Breast epithelium (tissue), 4 donors: ENCODE results near the gene NRROS. TPM values are rescaled to one million over a fixed set of nuclear protein-coding genes. Genes with fewer than 3 reads are reported as not detected.

ENCODE experiments used
- DNase-seq, 2 donors: peaks; one replicate each; pipeline ENCODE4 v3.0.0-alpha.2; 2019; ENCODE audit warnings: low spot score in 2 of 2
- H3K27ac ChIP-seq, 2 donors: fragments of 200-600 bp; sonication (generic) in 1 of 2; one replicate each; pipeline ENCODE4 v1.5.1; 2016 to 2019; ENCODE audit warnings: mild to moderate bottlenecking in 1 of 2
- H3K27me3 ChIP-seq, 2 donors: fragments of 200-600 bp; sonication (generic) in 1 of 2; one replicate each; pipeline versions ENCODE4 v1.5.1 to v1.6.0; 2017 to 2019; ENCODE audit warnings: control low read depth in 1 of 2, mild to moderate bottlenecking in 1 of 2
- H3K36me3 ChIP-seq: fragments of 200-600 bp; one replicate; pipeline ENCODE4 v1.5.1; 2019
- H3K4me1 ChIP-seq, 2 donors: fragments of 200-600 bp; sonication (generic); one replicate each; pipeline ENCODE4 v1.5.1; 2016 to 2019; ENCODE audit warnings: control low read depth in 1 of 2
- H3K4me3 ChIP-seq, 3 donors: fragments of 200-600 bp; sonication (generic); 1 replicate in 2 of 3; 2 replicates in 1 of 3; pipeline ENCODE4 v1.5.1; 2016 to 2019; ENCODE audit warnings: mild to moderate bottlenecking in 3 of 3, moderate library complexity in 2 of 3
- H3K9me3 ChIP-seq, 2 donors: fragments of 200-600 bp; sonication (generic) in 1 of 2; one replicate each; pipeline ENCODE4 v1.5.1; 2016 to 2019; ENCODE audit warnings: control low read depth in 1 of 2
- POLR2A ChIP-seq: fragments of 450-650 bp; IDR thresholded peaks from one replicate; pipeline ENCODE4 v1.6.1; 2016; ENCODE audit warnings: antibody characterized with exemption, mild to moderate bottlenecking, moderate library complexity
- POLR2AphosphoS5 ChIP-seq, 3 donors: sonication (generic); formaldehyde crosslinking; IDR thresholded peaks; one replicate each; pipeline ENCODE4 v1.6.1; 2017; ENCODE audit warnings: antibody characterized with exemption in 3 of 3
- intact Hi-C: fragments of 100-400 bp; cut with DNase I; formaldehyde crosslinking; loops from one replicate; pipeline ENCODE4 v1.15.1; 2023; ENCODE audit warnings: low total_unique reads
- total RNA-seq, 3 donors: library from RNA; depleted of rRNA; stranded (reverse); fragments of >200 nt; gene quantifications; one replicate each; pipeline ENCODE4 v1.1.0, GENCODE V29; 2016
- TF ChIP-seq, protein P1 (sequence below), 3 donors: fragments of 450-650 bp; IDR thresholded peaks; one replicate each; pipeline ENCODE4 v1.5.1; 2016 to 2017; ENCODE audit warnings: antibody characterized with exemption in 3 of 3, mild to moderate bottlenecking in 3 of 3, moderate library complexity in 3 of 3

NRROS gene
- total RNA-seq, 3 donors from 2014 or later = 3.2 to 13.9 (median 4.3) TPM

DNA sequence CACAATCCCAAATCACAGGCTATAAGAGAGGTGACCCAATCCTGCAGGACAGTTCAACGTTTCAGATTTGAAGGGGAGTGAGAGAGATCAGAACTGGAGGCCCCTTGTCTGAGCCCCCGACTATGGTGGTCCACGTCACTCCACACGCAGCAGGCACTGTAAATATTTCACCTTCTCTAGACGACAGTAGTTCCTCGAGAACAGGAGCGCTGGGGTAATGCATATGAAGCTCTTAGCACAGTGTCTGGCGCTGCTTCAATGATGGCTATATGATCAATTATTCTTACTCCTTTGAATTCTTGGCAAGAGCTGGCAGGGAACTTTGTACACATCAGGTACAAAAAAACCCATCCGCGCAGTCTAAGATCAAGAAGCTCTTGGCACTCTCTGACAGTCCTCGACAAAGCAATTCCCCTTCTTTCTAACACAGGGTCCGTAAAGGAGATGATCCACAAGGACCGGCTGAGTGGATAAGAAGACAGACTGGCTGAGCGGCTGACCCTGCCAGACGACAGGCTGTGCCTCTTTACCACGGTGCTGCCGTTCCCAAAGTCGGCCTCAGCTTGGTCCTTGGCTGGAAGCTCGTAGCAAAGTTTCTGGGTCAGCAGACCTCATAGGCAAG, 522 bp upstream of the NRROS start:
- Histone ChIP-seq H3K9me3 (no peaks in the 10 kb centered on the region), H3K4me3 (peak overlapping the region; percentile 55 to 71 (median 57)), H3K27me3 (no peaks in the 10 kb centered on the region), H3K36me3 (no peaks in the 10 kb centered on the region), H3K27ac (peak overlapping the region; percentile 41 to 52), H3K4me1 (no peaks in the 10 kb centered on the region)
- TF ChIP-seq POLR2AphosphoS5 (IDR thresholded peaks at IDR 0.05) (no peak), POLR2A (no peak)
- TF ChIP-seq, protein P1, sequence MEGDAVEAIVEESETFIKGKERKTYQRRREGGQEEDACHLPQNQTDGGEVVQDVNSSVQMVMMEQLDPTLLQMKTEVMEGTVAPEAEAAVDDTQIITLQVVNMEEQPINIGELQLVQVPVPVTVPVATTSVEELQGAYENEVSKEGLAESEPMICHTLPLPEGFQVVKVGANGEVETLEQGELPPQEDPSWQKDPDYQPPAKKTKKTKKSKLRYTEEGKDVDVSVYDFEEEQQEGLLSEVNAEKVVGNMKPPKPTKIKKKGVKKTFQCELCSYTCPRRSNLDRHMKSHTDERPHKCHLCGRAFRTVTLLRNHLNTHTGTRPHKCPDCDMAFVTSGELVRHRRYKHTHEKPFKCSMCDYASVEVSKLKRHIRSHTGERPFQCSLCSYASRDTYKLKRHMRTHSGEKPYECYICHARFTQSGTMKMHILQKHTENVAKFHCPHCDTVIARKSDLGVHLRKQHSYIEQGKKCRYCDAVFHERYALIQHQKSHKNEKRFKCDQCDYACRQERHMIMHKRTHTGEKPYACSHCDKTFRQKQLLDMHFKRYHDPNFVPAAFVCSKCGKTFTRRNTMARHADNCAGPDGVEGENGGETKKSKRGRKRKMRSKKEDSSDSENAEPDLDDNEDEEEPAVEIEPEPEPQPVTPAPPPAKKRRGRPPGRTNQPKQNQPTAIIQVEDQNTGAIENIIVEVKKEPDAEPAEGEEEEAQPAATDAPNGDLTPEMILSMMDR (IDR thresholded peaks at IDR 0.05) = no peak
- intact Hi-C loops = no loop called here
- no peak for DNase-seq

DNA sequence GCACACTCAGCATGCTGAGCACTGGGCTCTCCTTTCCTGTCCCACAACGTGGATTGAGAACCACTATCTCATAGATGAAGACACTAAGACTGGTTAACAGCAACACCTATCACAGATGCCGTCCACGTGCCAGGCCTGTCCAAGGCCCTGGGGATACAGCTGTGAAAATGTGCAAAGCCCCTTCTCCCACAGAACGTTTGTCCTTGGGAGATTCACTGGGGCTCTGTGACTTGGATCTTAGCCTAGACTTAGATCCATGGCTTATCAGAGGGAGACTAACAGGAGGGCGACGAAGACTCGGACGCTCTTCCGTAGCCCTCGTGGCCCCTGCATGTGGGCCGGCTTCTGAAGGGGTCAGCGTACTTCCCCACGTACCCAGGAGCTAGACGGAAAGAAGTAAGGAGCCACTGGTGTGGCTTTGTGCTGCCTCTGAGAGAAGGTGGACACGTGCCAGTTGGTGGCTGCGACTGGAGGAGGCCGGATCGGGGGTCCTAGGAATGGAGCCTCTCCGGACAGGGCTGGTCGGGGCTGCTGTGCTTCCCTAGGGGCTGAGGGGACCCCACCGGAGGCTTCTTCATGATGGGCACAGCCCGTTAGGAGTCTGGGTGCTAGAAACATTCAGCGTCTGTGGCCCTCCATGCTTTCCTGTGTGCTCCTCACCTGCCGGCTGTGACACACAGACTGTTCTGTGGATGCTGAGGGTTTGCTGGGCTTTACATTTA, 964 bp downstream of the NRROS start:
- no peak for DNase-seq
- no peaks in the 10 kb centered on the region for H3K9me3 ChIP-seq
- H3K27me3 ChIP-seq = no peaks in the 10 kb centered on the region
- H3K36me3 ChIP-seq = no peaks in the 10 kb centered on the region
- no peaks in the 10 kb centered on the region for H3K4me1 ChIP-seq
- H3K4me3 ChIP-seq = peak overlapping the region; percentile 55 to 71 (median 57)
- intact Hi-C loops = no loop called here
- H3K27ac ChIP-seq = peak overlapping the region; percentile 41 to 52
- no peak for TF ChIP-seq POLR2AphosphoS5 (IDR thresholded peaks at IDR 0.05)

DNA sequence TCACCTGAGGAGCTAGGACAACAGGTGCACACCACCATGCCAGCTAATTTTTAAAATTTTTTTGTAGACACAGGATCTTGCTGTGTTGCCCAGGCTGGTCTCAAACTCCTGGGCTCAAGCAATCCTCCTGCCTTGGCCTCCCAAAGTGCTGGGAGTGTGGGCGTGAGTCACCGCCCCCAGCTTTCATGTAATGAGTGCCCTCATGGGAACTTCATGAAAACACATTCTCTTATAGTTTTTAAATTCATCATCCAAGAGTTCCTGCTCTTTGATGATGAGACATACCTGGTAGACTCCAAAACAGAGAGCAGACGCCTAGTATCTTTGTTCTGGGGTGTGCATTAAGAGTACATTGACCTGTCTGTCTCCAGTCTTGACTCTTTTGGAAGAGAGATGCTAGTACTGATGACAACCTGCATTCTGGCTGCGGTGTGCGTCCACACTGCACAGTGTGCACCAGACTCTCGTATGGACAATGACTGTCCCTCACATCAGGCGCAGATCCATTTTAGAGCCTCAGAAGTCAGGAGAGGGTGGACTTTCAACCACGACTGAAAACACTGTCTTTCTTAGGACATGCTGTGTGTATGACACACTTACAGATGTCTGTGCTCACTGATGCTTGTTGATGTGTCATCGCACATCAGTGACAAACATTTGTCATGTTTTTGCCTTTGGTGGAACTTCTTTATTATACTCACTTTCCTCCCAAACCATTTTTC, 2.0 kb downstream of the NRROS start:
- H3K27me3 ChIP-seq = no peaks in the 10 kb centered on the region
- intact Hi-C loops = no loop called here
- H3K9me3 ChIP-seq = no peaks in the 10 kb centered on the region
- no peak for DNase-seq
- no peak overlapping the region for H3K27ac ChIP-seq
- H3K4me3 ChIP-seq = peak overlapping the region in 1 of 3 donors; percentile 55
- no peaks in the 10 kb centered on the region for H3K4me1 ChIP-seq
- TF ChIP-seq POLR2AphosphoS5 (IDR thresholded peaks at IDR 0.05) = no peak
- TF ChIP-seq, protein P1 (IDR thresholded peaks at IDR 0.05) = no peak
- no peak for TF ChIP-seq POLR2A
- H3K36me3 ChIP-seq = no peaks in the 10 kb centered on the region

DNA sequence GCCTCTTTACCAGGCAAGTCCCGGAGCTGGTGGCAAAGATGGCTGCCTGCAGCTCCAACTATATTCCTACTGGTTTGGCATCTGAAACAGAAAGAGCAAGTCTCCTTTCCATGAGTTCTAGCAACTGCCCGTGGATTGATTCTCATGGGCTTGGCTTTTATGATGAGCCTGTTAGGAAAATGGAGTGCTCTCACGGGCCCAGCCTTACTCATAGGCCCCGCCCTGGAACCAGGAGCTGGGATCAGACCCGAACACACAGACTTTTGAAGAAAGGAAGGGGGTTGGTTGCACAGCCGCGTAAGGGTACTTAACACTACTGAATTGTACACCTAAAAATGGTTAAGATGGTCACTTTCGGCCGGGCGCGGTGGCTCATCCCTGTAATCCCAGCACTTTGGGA, 2.9 kb downstream of the NRROS start:
- H3K27ac ChIP-seq = no peak overlapping the region
- intact Hi-C loops = no loop called here

DNA sequence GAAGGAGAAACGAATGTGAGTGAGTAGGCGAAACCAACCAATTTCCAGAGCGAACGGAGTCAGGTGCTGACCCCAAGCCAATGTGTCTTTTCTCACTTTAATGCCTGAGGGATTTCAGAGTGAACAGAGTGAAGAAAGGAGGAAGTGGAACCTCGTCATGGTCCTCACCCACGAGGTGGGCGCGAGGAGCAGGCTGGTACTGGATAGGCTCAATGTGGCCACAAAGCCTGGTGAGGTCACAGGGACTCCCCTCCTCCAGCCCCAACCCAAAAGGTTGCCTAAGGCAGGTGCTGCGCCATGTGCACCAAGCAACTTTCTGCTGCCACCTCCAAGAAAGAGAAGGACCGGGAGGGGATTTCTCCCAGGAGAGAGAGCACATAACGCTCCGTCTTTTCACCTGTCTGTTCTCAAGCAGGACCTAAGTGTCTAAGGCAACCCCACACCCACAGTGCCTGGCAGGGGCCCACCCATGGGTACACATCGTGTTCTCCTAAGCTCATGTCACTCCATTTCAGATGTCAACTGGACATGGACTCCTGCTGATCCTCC, 3.8 kb downstream of the NRROS start:
- Histone ChIP-seq H3K4me1 (no peaks in the 10 kb centered on the region), H3K4me3 (no peak overlapping the region), H3K9me3 (no peaks in the 10 kb centered on the region), H3K27me3 (no peaks in the 10 kb centered on the region), H3K27ac (no peak overlapping the region), H3K36me3 (no peaks in the 10 kb centered on the region)
- intact Hi-C loops = no loop called here
- no peak for TF ChIP-seq POLR2A
- no peak for TF ChIP-seq POLR2AphosphoS5 (IDR thresholded peaks at IDR 0.05)
- TF ChIP-seq, protein P1 (IDR thresholded peaks at IDR 0.05) = no peak
- DNase-seq = no peak

More for the DNA sequence above, 2.9 kb downstream of the NRROS start:
- no peaks in the 10 kb centered on the region for H3K36me3 ChIP-seq
- H3K4me1 ChIP-seq = no peaks in the 10 kb centered on the region
- DNase-seq = no peak
- no peaks in the 10 kb centered on the region for H3K9me3 ChIP-seq
- no peak overlapping the region for H3K4me3 ChIP-seq
- H3K27me3 ChIP-seq = no peaks in the 10 kb centered on the region
- TF ChIP-seq, protein P1 (IDR thresholded peaks at IDR 0.05) = no peak
- TF ChIP-seq POLR2AphosphoS5 (IDR thresholded peaks at IDR 0.05) (no peak), POLR2A (no peak)
